HG03139 (cell line): ENCODE results near the gene MTURN.

Source experiments
- ATAC-seq: cut with Tn5 transposase; IDR thresholded peaks from one replicate; pipeline ENCODE4 v1.9.1; 2021; ENCODE audit not compliant: unreplicated experiment

Gene MTURN

GRCh38 chr7:30159698-30160143 lies 24.9 kb downstream of the MTURN start:
- no peak for ATAC-seq

- ATAC-seq, result no peak
Measured at GRCh38 chr7:30160329-30160728, 25.5 kb downstream of the MTURN start.

- no peak for ATAC-seq
Measured at GRCh38 chr7:30162133-30162532, 27.3 kb downstream of the MTURN start.

GRCh38 chr7:30162622-30163124 lies 27.9 kb downstream of the MTURN start:
- ATAC-seq, result peak; percentile 35

- ATAC-seq, result peak; percentile 37
Measured at GRCh38 chr7:30163231-30163894, 28.6 kb downstream of the MTURN start.

- no peak for ATAC-seq
Measured at GRCh38 chr7:30164567-30164966, 29.8 kb downstream of the MTURN start.

- no peak for ATAC-seq
Measured at GRCh38 chr7:30165590-30165989, 30.8 kb downstream of the MTURN start.

- ATAC-seq, result no peak
Measured at GRCh38 chr7:30166155-30166840, 31.5 kb downstream of the MTURN start.

- no peak for ATAC-seq
Measured at GRCh38 chr7:30166841-30167235, 32.1 kb downstream of the MTURN start.

GRCh38 chr7:30167901-30168300 lies 33.1 kb downstream of the MTURN start:
- ATAC-seq, result no peak

- ATAC-seq, result no peak
Measured at GRCh38 chr7:30168835-30169573, 34.2 kb downstream of the MTURN start.

GRCh38 chr7:30169579-30169978 lies 34.8 kb downstream of the MTURN start:
- no peak for ATAC-seq

- no peak for ATAC-seq
Measured at GRCh38 chr7:30170476-30171205, 35.9 kb downstream of the MTURN start.

GRCh38 chr7:30171766-30172447 lies 37.1 kb downstream of the MTURN start:
- no peak for ATAC-seq

- no peak for ATAC-seq
Measured at GRCh38 chr7:30172451-30172850, 37.7 kb downstream of the MTURN start.

- ATAC-seq, result no peak
Measured at GRCh38 chr7:30173058-30173897, 38.5 kb downstream of the MTURN start.

GRCh38 chr7:30175180-30175579 lies 40.4 kb downstream of the MTURN start:
- ATAC-seq, result no peak

- no peak for ATAC-seq
Measured at GRCh38 chr7:30175636-30176147, 40.9 kb downstream of the MTURN start.

GRCh38 chr7:30176463-30177109 lies 41.8 kb downstream of the MTURN start:
- no peak for ATAC-seq
